Measurements from ENCODE around the gene SAMD5.

GRCh38 chr6:147604373-147604772 lies 95.9 kb downstream of the SAMD5 start:
- TF ChIP-seq, protein P1, sequence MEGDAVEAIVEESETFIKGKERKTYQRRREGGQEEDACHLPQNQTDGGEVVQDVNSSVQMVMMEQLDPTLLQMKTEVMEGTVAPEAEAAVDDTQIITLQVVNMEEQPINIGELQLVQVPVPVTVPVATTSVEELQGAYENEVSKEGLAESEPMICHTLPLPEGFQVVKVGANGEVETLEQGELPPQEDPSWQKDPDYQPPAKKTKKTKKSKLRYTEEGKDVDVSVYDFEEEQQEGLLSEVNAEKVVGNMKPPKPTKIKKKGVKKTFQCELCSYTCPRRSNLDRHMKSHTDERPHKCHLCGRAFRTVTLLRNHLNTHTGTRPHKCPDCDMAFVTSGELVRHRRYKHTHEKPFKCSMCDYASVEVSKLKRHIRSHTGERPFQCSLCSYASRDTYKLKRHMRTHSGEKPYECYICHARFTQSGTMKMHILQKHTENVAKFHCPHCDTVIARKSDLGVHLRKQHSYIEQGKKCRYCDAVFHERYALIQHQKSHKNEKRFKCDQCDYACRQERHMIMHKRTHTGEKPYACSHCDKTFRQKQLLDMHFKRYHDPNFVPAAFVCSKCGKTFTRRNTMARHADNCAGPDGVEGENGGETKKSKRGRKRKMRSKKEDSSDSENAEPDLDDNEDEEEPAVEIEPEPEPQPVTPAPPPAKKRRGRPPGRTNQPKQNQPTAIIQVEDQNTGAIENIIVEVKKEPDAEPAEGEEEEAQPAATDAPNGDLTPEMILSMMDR (IDR thresholded peaks at IDR 0.05), result no peak
- no peak for TF ChIP-seq ZFX (IDR thresholded peaks at IDR 0.05; ENCODE audit: borderline replicate concordance)
